SW480 (cell line): ENCODE measurements around the gene BRI3.

ENCODE experiments used
- DNase-seq: peaks from one replicate; pipeline ENCODE4 v3.0.0-alpha.2; 2016; ENCODE audit warnings: low spot score

BRI3 gene

DNA sequence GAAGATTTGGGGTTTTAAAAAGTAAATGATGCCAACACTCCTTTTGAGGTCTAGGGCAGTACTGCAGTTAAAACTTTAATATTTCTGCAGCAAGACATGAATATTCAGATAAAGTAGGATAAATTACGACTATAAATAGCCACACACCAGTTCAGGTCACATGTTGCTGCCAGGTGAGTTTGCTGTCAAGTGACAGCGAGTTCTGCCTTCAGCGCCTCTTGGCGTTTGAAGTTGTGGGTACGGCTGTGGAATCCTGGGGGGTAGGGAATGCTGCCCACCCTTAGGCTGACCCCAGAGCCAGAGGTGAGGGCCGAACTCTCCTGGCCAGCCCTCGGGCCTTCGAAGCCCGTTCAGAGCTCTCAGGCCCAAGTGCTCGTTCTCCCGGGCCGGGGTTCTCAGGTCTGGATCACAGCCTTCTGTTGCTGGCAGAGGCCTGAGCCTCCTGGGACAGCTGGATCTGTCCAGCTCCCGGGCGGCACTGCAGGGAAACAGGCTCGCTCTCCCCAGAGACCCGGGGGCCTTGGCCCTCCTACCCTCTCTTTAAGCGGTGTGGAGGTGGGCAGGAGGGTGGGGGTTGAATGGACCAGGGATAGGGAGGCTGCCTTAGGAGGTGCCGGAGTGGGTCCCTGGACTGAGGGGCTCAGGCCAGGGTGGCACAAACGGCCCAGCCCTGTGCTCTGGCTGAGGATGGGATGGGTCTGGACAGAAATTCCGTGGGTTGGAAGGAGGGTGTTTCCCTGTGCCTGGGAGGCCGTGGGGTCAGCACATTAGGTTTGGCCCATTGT is 5.4 kb downstream of the BRI3 start:
- no peak for DNase-seq

DNA sequence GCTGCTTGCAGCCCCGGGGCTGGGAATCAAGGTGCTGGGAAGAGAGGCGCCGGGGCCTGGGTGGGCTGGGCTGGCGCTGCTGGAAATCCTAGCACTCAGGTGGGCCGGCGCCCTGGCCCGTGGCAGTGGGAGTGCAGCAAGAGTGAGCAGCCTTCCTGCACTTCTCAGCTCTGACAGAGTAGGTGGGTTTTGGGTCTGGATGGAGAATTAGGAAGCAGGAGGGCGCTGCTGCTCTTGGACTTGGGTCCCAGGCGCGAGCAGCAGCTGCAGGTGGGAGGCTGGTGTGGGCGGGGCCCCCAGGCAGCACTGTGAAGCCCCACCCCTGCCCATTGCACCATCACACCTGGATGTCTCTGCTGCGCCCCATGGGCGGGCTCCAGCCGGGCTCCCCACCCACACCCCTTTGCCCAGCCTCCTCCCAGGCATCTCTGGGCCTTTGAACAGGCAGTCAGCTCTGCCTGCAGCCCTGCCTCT is 6.0 kb downstream of the BRI3 start:
- peak; percentile 85 for DNase-seq

DNA sequence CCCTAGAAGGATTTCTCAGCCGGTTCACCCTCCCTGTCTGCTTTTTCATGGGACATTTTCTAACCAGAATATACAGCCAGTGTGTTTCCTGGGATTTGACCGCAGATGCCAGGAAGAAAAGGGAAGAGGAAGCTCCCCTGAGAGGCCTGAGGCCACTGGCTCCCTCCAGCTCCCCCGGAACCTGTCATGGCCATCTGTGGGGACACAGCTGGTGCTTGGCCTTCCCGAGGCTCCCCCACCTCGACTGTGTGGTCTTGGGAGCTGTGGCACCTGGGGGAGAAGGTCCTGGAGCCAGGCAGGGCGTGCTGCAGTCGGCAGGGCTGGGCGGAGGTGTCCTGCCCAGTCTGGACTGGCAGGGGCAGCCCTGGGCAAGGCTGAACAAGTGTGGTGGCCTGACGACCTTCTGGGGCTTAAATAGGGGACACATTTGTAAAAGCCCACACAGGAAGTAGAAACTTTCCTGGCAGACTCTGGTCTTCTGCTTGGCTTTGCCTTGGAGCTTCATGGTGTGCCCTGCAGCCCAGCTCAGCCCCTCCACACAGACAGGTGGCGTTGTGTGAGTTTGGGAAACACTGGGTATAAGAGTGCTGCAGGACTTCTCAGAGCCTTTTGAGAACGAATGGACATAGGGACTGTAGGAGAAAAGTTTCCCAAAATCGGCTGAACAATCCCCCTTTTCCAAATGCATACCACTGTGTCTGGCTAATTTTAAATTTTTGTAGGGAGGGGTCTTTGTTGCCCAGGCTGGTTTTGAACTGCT is 6.8 kb downstream of the BRI3 start:
- no peak for DNase-seq

DNA sequence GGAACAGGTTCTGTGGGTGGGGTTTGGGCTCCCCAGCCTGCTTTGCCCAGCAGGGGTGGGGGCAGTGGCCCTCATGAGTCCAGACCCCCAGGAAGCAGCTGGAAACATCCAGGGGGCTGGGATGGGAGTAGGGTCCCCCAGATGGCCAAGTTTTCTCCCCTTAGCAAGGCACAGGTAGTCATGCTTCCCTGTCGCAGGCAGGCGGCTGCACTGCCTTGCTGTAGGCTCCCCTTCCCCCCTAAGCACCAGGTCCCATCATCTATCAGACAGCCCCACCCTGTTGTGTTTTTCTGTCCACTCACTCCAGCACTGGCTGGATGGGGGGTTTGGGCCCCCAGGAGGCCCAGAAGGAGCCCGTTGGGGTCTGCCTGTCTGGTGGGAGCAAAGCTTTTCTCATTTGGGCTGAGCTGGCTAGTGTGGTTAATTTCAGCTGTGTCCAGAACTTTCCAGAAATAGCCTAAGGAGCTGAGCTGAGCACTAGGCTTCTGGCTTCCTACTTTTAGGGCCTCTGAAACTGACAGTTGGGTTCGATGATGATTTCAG is 7.9 kb downstream of the BRI3 start:
- DNase-seq = no peak

GRCh38 chr7:98291717-98292116 is 10.2 kb downstream of the BRI3 start:
- DNase-seq = no peak

DNA sequence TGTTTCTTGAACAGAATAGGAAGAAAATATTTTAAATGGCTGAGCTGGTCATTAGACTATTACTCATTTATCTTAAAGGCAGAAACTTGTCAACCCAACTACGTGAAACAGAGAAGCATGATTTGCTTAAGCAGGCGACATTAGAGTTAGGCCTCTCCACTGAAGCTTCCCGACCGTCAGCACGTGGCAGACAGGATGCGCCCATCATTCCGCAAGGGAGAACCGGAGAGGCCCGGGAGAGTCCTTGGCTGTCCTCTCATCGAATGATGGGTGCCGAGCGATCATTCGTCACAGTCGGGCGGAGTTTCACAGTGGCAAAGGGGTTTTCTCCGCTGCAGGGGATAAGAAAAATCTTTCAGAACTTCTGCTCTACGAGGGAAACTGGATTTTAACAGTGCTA is 11.8 kb downstream of the BRI3 start:
- no peak for DNase-seq

- no peak for DNase-seq
Observed at GRCh38 chr7:98293746-98294145, 12.3 kb downstream of the BRI3 start.

DNA sequence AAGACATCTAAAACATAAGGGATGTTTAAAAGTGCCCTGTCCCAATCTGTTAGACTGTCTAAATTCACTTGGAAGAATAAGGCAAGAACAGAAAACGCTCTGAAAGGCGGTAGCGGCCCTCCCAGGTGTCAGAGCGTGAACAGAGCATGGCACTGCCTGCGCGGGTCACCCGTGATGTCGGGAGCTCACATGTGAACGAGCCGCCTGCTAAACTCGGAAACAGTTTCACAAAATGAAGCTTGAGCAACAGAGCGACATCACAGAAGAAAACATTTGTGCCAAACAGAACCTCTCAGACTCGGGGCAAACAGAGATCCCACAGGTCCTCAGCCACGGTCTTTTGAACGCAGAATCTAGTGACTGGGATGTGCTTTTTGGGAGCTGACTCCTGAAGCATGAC is 12.8 kb downstream of the BRI3 start:
- DNase-seq = no peak

GRCh38 chr7:98294798-98295382 is 13.4 kb downstream of the BRI3 start:
- peak; percentile 70 for DNase-seq

DNA sequence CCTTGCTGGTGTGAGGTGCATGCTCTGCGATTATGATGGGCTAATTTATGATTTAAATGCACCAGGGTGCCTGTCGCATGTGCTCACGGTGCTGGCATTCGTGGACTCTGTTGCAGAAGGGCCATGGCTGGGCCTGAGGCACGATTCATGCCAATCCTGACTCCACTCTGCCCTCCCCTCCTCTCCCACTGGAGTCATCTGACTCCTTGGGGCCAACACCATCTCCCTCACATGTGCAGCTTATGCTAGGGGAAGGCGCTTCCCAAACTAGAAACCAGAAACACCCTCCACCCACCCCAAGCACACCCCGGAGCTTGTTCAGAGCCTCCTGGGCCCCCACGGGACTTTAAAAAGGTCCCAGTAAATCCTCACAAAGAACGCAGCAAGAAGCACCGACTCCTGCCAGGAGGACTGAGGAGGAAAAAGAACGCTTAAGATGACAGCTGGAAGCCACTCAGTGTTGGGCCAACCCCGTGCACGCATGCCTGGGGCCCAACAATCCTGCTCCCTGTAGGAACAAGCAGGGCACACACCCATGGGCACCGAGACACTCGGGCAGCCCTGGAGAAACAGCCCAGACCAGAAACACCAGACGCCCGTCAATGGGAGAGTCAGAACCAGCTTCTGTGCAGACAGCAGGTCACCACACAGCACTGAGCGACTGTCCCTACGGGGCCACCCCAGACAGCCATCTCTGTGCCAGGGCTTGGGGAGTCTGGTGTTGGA is 14.1 kb downstream of the BRI3 start:
- DNase-seq = no peak

GRCh38 chr7:98296833-98297232 is 15.3 kb downstream of the BRI3 start:
- no peak for DNase-seq

- no peak for DNase-seq
Observed at GRCh38 chr7:98297626-98298286, 16.3 kb downstream of the BRI3 start.

DNA sequence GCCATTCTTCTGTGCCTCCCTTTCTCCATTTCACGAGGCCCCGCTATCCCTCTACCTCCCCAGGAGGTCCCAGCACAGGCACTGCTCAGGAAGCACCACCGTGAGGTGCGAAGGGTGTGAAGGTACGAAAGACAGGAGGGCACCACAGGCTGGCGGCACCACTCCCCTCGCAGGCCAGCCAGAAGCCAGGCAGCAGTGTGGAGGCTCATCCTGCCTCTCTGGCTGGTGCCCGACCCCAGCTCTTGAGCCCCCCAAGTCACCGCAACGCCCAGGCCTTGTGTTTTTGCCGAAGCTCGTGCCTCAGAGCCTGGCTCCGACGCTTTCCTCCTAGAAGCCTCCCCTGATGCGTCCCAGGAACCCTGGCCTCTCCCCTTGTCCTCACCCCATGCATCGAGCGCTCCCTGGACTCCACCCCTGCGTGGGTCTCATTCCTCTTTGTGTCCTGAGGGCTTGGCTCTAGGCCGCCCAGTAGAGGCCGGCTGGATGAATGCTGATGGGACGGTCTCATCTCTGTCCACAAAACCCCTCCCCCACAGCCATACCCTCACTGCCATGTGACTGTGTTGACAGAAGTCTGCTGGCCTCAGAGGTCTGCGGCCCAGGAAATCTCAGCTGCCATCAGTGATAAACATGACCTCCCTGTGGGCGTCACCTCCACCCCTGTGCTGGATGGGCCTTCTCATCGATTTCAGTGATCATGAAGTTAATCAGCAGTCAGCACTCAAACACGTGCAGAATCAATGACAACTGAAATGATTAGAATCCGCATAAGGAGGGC is 19.3 kb downstream of the BRI3 start:
- DNase-seq = no peak

GRCh38 chr7:98301693-98302470 is 20.4 kb downstream of the BRI3 start:
- no peak for DNase-seq

DNA sequence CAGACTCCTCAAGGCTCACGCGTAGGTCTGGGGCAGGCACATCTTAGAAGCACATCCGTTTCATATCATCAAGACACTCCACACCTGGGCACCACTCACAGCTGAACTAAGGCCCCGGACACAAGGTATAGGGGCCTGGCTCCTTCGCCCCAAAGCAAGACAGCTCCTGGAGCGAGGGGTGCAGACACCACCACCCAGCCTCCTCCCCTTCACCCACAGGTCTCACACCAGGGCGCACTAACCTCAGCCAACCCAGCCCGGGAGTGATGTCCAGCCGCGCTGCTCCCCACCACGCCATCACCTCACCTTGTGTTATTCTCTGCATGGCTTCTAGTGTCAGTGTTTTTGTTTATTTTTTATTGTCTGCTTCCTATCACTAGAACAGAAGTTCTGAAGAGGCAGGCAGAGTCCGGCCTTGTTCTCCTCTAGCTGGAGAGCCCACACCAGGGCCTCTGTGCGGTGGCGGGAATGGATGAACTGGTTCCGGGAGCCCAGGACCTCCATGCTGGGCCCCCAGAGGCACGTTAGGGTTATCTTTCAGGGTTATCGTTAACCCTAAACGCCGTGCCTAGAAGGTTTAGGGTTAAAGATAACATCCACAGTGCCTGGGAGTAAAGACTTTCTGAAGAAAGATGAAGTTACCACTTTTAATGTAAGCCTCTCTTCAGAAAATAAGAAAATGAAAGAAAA is 21.8 kb downstream of the BRI3 start:
- no peak for DNase-seq

- DNase-seq = no peak
Observed at GRCh38 chr7:98303906-98304305, 22.4 kb downstream of the BRI3 start.

GRCh38 chr7:98305951-98306535 is 24.6 kb downstream of the BRI3 start:
- DNase-seq = no peak

DNA sequence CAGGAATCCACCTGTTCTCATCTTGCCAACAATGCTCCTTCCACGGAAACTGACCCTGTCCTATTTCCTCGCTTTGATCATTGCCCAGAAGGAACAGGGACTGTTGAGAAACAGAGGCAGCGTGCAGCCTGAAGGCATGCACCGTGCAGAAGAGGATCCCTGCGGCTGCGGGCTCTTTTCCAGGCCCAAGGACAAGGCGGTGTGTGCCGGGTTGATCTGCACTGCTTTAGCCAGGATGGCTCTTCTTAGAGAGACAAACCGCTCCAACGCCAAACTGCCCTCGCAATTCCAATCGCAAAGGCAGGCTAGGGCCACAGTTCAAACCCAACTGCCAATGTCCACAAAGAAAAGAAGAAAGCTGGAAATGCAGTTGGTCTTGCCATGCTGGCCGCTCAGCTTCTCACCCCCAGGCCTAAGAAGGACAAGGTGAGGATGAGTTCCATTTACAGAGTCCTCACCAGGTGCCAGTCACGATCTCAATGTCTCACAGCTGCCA is 26.5 kb downstream of the BRI3 start:
- DNase-seq = no peak

- DNase-seq = no peak
Observed at GRCh38 chr7:98309566-98309965, 28.1 kb downstream of the BRI3 start.
